Endodermal cell (in vitro differentiated cells): ENCODE measurements around the gene FTO. TPM values are rescaled to one million over a fixed set of nuclear protein-coding genes. Genes with fewer than 3 reads are reported as not detected.

ENCODE experiments used
- DNase-seq: peaks from one replicate; pipeline ENCODE4 v3.0.0-alpha.2; 2017
- H3K27ac ChIP-seq: 2 replicates; pipeline ENCODE4 v1.5.1; 2013; ENCODE audit warnings: mild to moderate bottlenecking, low read depth, low read length, moderate library complexity
- H3K27me3 ChIP-seq: 2 replicates; pipeline ENCODE4 v1.6.1; 2013; ENCODE audit warnings: mild to moderate bottlenecking, low read length, moderate library complexity; ENCODE audit not compliant: insufficient read depth, control insufficient read depth, poor library complexity, severe bottlenecking
- H3K36me3 ChIP-seq: 2 replicates; pipeline ENCODE4 v1.7.0; 2013; ENCODE audit warnings: mild to moderate bottlenecking, low read length, moderate library complexity; ENCODE audit not compliant: control insufficient read depth, insufficient read depth
- H3K4me1 ChIP-seq: one replicate; pipeline ENCODE4 v1.7.0; 2013; ENCODE audit warnings: low read length; ENCODE audit not compliant: control insufficient read depth, insufficient read depth
- H3K4me3 ChIP-seq: 2 replicates; pipeline ENCODE4 v1.5.1; 2013; ENCODE audit warnings: mild to moderate bottlenecking, low read length, moderate library complexity
- H3K9ac ChIP-seq: 2 replicates; pipeline ENCODE4 v1.6.1; 2013; ENCODE audit warnings: mild to moderate bottlenecking, low read length, moderate library complexity; ENCODE audit not compliant: poor library complexity, severe bottlenecking; ENCODE audit errors: extremely low read depth
- H3K9me3 ChIP-seq: 2 replicates; pipeline ENCODE4 v1.6.1; 2013; ENCODE audit warnings: mild to moderate bottlenecking, low read length, moderate library complexity; ENCODE audit not compliant: control insufficient read depth
- H3K27ac Mint-ChIP-seq: 2 replicates; pipeline ENCODE4 v1.8.0; 2020; ENCODE audit warnings: mixed read lengths
- H3K27me3 Mint-ChIP-seq: 2 replicates; pipeline ENCODE4 v1.8.0; 2021; ENCODE audit warnings: mild to moderate bottlenecking, mixed read lengths; ENCODE audit not compliant: insufficient read depth
- H3K36me3 Mint-ChIP-seq: 2 replicates; pipeline ENCODE4 v1.8.0; 2020; ENCODE audit warnings: low read depth, mixed read lengths
- H3K4me1 Mint-ChIP-seq: 2 replicates; pipeline ENCODE4 v1.8.0; 2020; ENCODE audit warnings: mixed read lengths
- H3K4me3 Mint-ChIP-seq: 2 replicates; pipeline ENCODE4 v1.8.0; 2020; ENCODE audit warnings: mild to moderate bottlenecking, moderate library complexity, mixed read lengths
- H3K9me3 Mint-ChIP-seq: 2 replicates; pipeline ENCODE4 v1.8.0; 2020; ENCODE audit warnings: mild to moderate bottlenecking, mixed read lengths
- WGBS, 2 experiments: methylation state at CpG; one replicate each; pipeline versions ENCODE4 v1.1.5 to v1.1.7; 2013; ENCODE audit warnings: missing lambda C conversion rate in 2 of 2, mixed read lengths in 1 of 2; ENCODE audit not compliant: insufficient coverage in 1 of 2, insufficient read length in 1 of 2; 5-methylcytosine and 5-hydroxymethylcytosine counted together
- total RNA-seq, 2 donors: library from RNA; stranded (reverse); fragmentation: NEBNext Ultra II Directional in 1 of 2; extraction: Animal tissue kit (Norgen Biotek cat#: 25700) in 1 of 2; gene quantifications; 2 replicates in 1 of 2; 3 replicates in 1 of 2; pipeline ENCODE4 v1.2.1, GENCODE V29; 2021
- TF ChIP-seq, protein P1 (sequence below): fragments of 200-600 bp; sonication (generic); conservative IDR thresholded peaks from 2 replicates; pipeline ENCODE4 v1.5.0; 2021; ENCODE audit warnings: antibody characterized with exemption, mild to moderate bottlenecking

FTO gene
- total RNA-seq, 2 donors from 2014 or later = 80.3 to 102 TPM

DNA sequence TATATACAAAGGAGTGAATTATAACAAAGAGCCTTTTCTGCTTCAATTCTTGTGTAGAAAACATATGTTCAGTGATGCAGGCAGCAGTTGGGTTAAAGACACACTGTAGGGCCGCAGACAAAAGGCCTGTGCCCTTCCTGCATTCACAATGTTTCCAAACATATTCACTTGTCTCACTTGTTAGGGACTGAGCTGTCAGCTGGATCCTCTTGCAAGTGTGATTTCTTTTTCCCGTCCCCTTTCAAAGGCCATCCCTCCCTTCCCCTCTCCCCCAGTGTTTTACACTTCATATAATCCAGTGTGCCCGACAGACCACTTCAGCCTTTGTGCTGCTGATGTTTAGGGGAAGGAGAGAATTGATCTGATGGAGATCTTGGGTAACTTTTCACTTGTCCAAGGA, 217.0 kb downstream of the FTO start:
- Histone ChIP-seq H3K9ac (no peak overlapping the region), H3K27ac (peak overlapping the region; percentile 83), H3K4me3 (no peak overlapping the region), H3K27me3 (no peaks in the 10 kb centered on the region), H3K9me3 (no peaks in the 10 kb centered on the region), H3K36me3 (no peaks in the 10 kb centered on the region), H3K4me1 (no peaks in the 10 kb centered on the region)
- Mint-ChIP-seq H3K9me3 (no peaks in the 10 kb centered on the region), H3K36me3 (no peaks in the 10 kb centered on the region), H3K27ac (no peak overlapping the region), H3K4me3 (no peak overlapping the region), H3K4me1 (peaks cover 21% of the 10 kb centered on the region), H3K27me3 (no peaks in the 10 kb centered on the region)
- TF ChIP-seq, protein P1, sequence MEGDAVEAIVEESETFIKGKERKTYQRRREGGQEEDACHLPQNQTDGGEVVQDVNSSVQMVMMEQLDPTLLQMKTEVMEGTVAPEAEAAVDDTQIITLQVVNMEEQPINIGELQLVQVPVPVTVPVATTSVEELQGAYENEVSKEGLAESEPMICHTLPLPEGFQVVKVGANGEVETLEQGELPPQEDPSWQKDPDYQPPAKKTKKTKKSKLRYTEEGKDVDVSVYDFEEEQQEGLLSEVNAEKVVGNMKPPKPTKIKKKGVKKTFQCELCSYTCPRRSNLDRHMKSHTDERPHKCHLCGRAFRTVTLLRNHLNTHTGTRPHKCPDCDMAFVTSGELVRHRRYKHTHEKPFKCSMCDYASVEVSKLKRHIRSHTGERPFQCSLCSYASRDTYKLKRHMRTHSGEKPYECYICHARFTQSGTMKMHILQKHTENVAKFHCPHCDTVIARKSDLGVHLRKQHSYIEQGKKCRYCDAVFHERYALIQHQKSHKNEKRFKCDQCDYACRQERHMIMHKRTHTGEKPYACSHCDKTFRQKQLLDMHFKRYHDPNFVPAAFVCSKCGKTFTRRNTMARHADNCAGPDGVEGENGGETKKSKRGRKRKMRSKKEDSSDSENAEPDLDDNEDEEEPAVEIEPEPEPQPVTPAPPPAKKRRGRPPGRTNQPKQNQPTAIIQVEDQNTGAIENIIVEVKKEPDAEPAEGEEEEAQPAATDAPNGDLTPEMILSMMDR = no peak
- DNase-seq = no peak
- WGBS, 2 experiments = 23 to 74% methylated on average over 2 to 3 of the region's 3 CpGs

DNA sequence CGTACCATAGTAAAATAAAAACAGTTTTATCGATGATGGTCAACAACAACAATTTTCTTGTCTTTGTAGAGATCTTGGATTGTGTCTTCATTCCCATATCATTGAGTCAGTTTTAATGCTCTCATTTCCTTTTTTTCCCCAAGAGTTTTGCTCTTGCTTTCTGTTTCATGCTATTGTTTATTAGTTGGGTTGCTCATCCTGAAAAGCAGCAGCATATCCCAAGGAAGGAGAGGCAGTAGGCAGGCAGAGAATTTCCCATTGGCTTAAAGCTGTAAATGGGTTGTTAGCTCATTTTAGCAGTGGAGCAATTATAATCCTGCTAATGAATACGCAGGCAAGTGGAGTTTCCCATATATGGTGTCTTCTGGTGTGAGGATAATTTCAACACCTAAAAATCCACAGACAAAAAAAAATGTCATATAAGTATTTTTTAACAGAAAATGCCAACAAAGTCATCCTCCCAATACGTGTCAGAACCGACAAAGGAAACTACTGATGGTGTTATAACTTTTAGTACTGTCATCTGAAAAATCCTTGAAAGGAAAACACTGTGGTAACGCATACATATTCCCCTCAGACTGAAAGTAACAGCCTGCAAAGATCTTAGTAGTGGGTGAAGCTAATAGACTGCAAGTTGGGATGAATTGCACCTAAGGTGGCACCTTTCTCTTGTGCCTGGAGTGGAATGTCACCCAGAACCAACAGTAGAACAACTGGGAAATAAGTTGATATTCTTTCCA, 218.3 kb downstream of the FTO start:
- Mint-ChIP-seq H3K4me3 (no peak overlapping the region), H3K27ac (no peak overlapping the region), H3K27me3 (no peaks in the 10 kb centered on the region), H3K4me1 (peaks cover 21% of the 10 kb centered on the region), H3K36me3 (no peaks in the 10 kb centered on the region), H3K9me3 (no peaks in the 10 kb centered on the region)
- 89 to 94% methylated on average over 3 to 5 of the region's 6 CpGs for WGBS, 2 experiments
- TF ChIP-seq, protein P1 = no peak
- Histone ChIP-seq H3K4me1 (no peaks in the 10 kb centered on the region), H3K9ac (no peak overlapping the region), H3K36me3 (no peaks in the 10 kb centered on the region), H3K27me3 (no peaks in the 10 kb centered on the region), H3K27ac (peak overlapping the region; percentile 13), H3K9me3 (no peaks in the 10 kb centered on the region), H3K4me3 (no peak overlapping the region)
- DNase-seq = no peak

DNA sequence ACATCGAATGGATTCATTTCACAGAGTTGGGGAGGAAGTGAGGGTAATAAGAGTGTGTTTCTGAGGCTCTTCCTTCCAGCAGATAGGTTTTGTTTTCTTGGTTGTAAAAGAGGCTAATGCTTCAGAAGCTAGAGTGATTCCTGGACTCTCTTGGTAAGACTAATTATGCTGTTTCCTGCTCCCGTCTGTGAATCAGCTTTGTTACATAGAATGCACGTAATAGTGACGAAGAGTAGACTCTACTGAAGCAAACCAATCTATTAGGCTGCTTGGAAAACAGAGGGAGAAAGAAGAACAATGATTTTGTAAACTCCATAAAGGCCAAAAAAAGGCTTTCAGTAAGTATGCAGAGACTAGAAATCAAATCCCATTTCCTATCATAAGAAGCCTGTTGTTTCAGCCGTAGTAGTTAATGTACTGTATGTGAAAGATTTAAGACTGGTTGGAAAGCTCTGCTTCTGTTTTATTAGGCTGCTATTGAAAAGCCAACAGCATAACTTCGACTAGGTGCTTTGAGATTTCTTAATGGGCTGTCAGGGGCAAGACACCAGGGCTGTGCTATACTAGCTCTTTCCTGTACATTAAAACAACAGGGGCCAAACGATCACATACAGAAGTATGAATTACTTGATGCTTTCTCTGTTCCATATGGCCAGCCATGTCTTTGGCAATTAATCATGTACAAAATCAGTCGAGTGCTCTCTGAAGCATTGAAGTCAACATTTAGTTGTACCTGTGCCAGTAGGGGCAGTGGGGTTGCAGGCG, 219.0 kb downstream of the FTO start:
- Mint-ChIP-seq H3K4me1 (peaks cover 21% of the 10 kb centered on the region), H3K9me3 (no peaks in the 10 kb centered on the region), H3K27me3 (no peaks in the 10 kb centered on the region), H3K36me3 (no peaks in the 10 kb centered on the region), H3K27ac (no peak overlapping the region), H3K4me3 (no peak overlapping the region)
- Histone ChIP-seq H3K4me1 (no peaks in the 10 kb centered on the region), H3K4me3 (no peak overlapping the region), H3K27me3 (no peaks in the 10 kb centered on the region), H3K36me3 (no peaks in the 10 kb centered on the region), H3K9me3 (no peaks in the 10 kb centered on the region), H3K9ac (no peak overlapping the region), H3K27ac (peak overlapping the region; percentile 19)
- WGBS, 2 experiments = 91 to 93% methylated on average over 8 to 9 of the region's 9 CpGs
- DNase-seq = no peak
- TF ChIP-seq, protein P1 = no peak
